ENCODE results near the gene TTC13. TPM values are rescaled to one million over a fixed set of nuclear protein-coding genes. Genes with fewer than 3 reads are reported as not detected.
"Not testable (repeated sequence)": the region's sequence is repeated elsewhere in the genome, so short reads cannot be mapped to it uniquely, and the experiment has no call there.

TTC13 gene, protein sequence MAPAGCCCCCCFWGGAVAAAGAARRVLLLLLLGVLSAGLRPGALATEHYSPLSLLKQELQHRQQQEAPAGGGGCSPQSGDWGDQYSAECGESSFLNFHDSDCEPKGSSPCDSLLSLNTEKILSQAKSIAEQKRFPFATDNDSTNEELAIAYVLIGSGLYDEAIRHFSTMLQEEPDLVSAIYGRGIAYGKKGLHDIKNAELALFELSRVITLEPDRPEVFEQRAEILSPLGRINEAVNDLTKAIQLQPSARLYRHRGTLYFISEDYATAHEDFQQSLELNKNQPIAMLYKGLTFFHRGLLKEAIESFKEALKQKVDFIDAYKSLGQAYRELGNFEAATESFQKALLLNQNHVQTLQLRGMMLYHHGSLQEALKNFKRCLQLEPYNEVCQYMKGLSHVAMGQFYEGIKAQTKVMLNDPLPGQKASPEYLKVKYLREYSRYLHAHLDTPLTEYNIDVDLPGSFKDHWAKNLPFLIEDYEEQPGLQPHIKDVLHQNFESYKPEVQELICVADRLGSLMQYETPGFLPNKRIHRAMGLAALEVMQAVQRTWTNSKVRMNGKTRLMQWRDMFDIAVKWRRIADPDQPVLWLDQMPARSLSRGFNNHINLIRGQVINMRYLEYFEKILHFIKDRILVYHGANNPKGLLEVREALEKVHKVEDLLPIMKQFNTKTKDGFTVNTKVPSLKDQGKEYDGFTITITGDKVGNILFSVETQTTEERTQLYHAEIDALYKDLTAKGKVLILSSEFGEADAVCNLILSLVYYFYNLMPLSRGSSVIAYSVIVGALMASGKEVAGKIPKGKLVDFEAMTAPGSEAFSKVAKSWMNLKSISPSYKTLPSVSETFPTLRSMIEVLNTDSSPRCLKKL
- total RNA-seq = 1 to 10 TPM; 3.9 to 5.5 TPM

GRCh38 chr1:230978491-230979388 is at the start of gene TTC13, which contains the start of gene ARV1:
TTC13 (minus strand) TSS chr1:230978861; CDS start chr1:230978830, 31 bp downstream.
ARV1 (plus strand) TSS chr1:230979094; CDS start chr1:230979106, 12 bp downstream.
- no peaks in the 10 kb centered on the region for H3K36me3 ChIP-seq
- peak within 1 kb of the TSS; percentile 64 to 71 for H3K27ac ChIP-seq
- DNase-seq (ENCODE audit: low spot score) = peak; percentile 97
- peak within 1 kb of the TSS; percentile 81 to 87 for H3K4me3 ChIP-seq
- peaks cover 0 to 21% of the 10 kb centered on the region in 2 donors for H3K4me1 ChIP-seq
- no peaks in the 10 kb centered on the region for H3K9me3 ChIP-seq
- peak in 1 of 2 donors; percentile 49 for TF ChIP-seq CTCF (IDR thresholded peaks at IDR 0.05)
- no peaks in the 10 kb centered on the region for H3K27me3 ChIP-seq

DNA sequence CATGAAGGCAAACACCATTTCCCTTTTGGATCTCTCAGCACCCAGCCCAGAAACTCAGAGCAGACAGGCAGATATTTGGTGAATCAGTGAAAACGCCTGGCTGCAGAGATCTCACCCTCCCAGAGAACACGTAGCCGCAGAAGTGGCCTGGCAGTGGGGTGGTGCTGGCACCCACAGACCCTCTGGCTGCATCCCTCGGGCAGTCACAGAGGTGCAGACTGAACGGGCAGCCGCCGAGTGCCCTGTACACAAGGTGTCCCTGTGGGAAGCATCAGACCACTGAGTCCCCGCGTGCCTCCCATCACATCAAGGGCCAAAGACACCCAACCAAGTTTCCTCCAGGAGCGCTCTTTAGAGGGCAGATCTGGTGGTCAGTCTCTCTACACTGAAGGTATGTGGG is 49.3 kb upstream of the TTC13 start:
- Histone ChIP-seq H3K4me1 (no peaks in the 10 kb centered on the region), H3K36me3 (no peaks in the 10 kb centered on the region), H3K27me3 (no peaks in the 10 kb centered on the region), H3K4me3 (no peak overlapping the region), H3K9me3 (no peaks in the 10 kb centered on the region), H3K27ac (no peak overlapping the region)
- TF ChIP-seq CTCF (IDR thresholded peaks at IDR 0.05) = no peak
- no peak for DNase-seq (ENCODE audit: low spot score)

DNA sequence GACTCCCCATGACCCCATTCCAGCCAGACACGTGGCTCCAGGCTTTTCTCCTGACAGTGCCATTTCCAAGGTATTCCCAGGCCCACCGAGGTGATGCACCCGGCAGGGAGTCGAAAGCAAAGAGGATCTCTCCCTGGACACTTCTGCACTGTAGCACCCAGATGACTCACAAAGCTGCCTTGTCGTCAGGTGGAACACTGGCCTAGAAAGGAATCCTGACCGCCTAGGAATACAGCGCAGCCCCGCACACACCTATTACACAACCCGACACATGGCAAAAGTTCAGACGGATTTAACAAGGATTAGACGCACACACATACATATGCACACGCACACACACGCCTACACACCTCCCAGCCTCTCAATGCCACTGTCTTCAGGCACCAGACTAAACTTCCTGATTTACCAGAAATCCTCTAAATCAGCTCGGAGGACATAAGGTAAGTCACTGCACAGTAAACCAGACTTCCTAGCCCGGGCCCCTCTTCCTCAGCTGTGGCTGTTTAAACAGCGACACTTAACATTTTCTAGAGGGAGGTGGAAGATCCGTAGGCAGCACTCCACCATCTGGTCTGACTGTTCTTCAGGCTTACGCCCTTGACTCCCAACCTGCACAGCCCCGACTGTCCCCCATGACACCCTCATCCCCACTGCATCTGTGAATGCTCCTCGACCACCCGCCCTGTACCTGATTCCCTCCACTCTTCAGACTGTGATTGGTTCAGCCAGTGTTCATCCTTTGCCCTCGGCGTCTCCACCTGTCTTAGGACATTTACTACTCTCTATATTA is 48.7 kb upstream of the TTC13 start:
- Histone ChIP-seq H3K4me1 (no peaks in the 10 kb centered on the region), H3K9me3 (no peaks in the 10 kb centered on the region), H3K27ac (no peak overlapping the region), H3K27me3 (no peaks in the 10 kb centered on the region), H3K36me3 (no peaks in the 10 kb centered on the region), H3K4me3 (no peak overlapping the region)
- no peak for DNase-seq (ENCODE audit: low spot score)
- no peak for TF ChIP-seq CTCF (IDR thresholded peaks at IDR 0.05)

DNA sequence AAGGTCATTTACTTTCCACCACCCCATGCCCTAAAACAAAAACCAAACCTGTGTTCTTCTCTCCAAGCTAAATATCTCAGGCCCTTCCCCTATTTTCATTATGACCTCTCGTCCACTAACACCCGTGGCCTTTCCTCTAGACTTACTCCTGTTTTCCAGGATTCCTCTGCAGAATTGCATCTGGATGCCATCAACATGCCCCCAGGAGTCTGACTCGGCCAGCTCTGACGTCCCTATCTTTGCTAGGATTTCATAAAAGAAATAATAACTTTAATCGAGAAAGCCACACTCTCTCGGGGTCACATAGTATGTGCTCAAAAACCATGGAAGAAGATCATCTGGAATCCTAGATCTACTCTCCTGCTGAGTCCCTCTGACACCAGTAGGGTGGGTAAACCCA is 47.9 kb upstream of the TTC13 start:
- Histone ChIP-seq H3K4me3 (no peak overlapping the region), H3K27ac (no peak overlapping the region), H3K4me1 (no peaks in the 10 kb centered on the region), H3K36me3 (no peaks in the 10 kb centered on the region), H3K9me3 (no peaks in the 10 kb centered on the region), H3K27me3 (no peaks in the 10 kb centered on the region)
- no peak for TF ChIP-seq CTCF (IDR thresholded peaks at IDR 0.05)
- no peak for DNase-seq (ENCODE audit: low spot score)

GRCh38 chr1:231023150-231023549 is 44.5 kb upstream of the TTC13 start:
- H3K36me3 ChIP-seq = no peaks in the 10 kb centered on the region
- no peak for DNase-seq (ENCODE audit: low spot score)
- H3K27ac ChIP-seq = no peak overlapping the region

GRCh38 chr1:231022543-231022942 is 43.9 kb upstream of the TTC13 start:
- not testable (repeated sequence) for H3K9me3 ChIP-seq; H3K4me1 ChIP-seq; H3K36me3 ChIP-seq; H3K4me3 ChIP-seq; H3K27me3 ChIP-seq; DNase-seq (ENCODE audit: low spot score); H3K27ac ChIP-seq

More at GRCh38 chr1:231023150-231023549, 44.5 kb upstream of the TTC13 start:
- Histone ChIP-seq H3K4me1 (peaks cover 0 to 9% of the 10 kb centered on the region in 2 donors), H3K27me3 (no peaks in the 10 kb centered on the region), H3K9me3 (no peaks in the 10 kb centered on the region), H3K4me3 (no peak overlapping the region)
- no peak for TF ChIP-seq CTCF (IDR thresholded peaks at IDR 0.05)
